HG03558 (cell line): Measurements from ENCODE around the gene IRX6.

Experiments
- ATAC-seq: cut with Tn5 transposase; IDR thresholded peaks from one replicate; pipeline ENCODE4 v1.9.1; 2021; ENCODE audit warnings: moderate number of reproducible peaks; ENCODE audit not compliant: unreplicated experiment; ENCODE audit errors: extremely low read depth

Gene IRX6

GRCh38 chr16:55308973-55309372, 15.0 kb upstream of the IRX6 start:
- no peak for ATAC-seq

- no peak for ATAC-seq
These were observed 1.7 kb upstream of the IRX6 start for GRCh38 chr16:55322327-55322726.

GRCh38 chr16:55324285-55325079, 479 bp downstream of the IRX6 start:
- no peak for ATAC-seq

GRCh38 chr16:55325080-55325447, 1.1 kb downstream of the IRX6 start:
- no peak for ATAC-seq

GRCh38 chr16:55325458-55326109, 1.6 kb downstream of the IRX6 start:
- no peak for ATAC-seq

GRCh38 chr16:55326261-55327092, 2.5 kb downstream of the IRX6 start:
- ATAC-seq = no peak

- ATAC-seq = no peak
These were observed 4.9 kb downstream of the IRX6 start for GRCh38 chr16:55328611-55329569.

GRCh38 chr16:55329791-55330428, 5.9 kb downstream of the IRX6 start:
- no peak for ATAC-seq

GRCh38 chr16:55330781-55331647, 7.0 kb downstream of the IRX6 start:
- ATAC-seq = no peak

- ATAC-seq = no peak
These were observed 7.7 kb downstream of the IRX6 start for GRCh38 chr16:55331648-55332185.

GRCh38 chr16:55333684-55334083, 9.7 kb downstream of the IRX6 start:
- no peak for ATAC-seq

- ATAC-seq = no peak
These were observed 14.6 kb downstream of the IRX6 start for GRCh38 chr16:55338646-55339045.

GRCh38 chr16:55340445-55340844, 16.4 kb downstream of the IRX6 start:
- no peak for ATAC-seq

GRCh38 chr16:55341681-55342080, 17.7 kb downstream of the IRX6 start:
- ATAC-seq = no peak

- no peak for ATAC-seq
These were observed 22.5 kb downstream of the IRX6 start for GRCh38 chr16:55346475-55346874.

GRCh38 chr16:55349867-55350266, 25.9 kb downstream of the IRX6 start:
- ATAC-seq = no peak

- no peak for ATAC-seq
These were observed 27.0 kb downstream of the IRX6 start for GRCh38 chr16:55350984-55351383.

GRCh38 chr16:55351936-55352335, 27.9 kb downstream of the IRX6 start:
- no peak for ATAC-seq
